Loucy (cell line): Measurements from ENCODE around the gene RNF224.

Experiments used
- CTCF ChIP-seq: fragments of 200-600 bp; sonication (generic); conservative IDR thresholded peaks from 2 replicates; pipeline ENCODE4 v1.5.1; 2014; ENCODE audit warnings: mild to moderate bottlenecking, antibody characterized with exemption, low read length
- EZH2phosphoT487 ChIP-seq: fragments of 200-600 bp; IDR thresholded peaks from 2 replicates; pipeline ENCODE4 v1.6.1; 2018; ENCODE audit warnings: antibody characterized with exemption, mild to moderate bottlenecking, moderate library complexity, borderline replicate concordance

- no peak for TF ChIP-seq CTCF
- no peak for TF ChIP-seq EZH2phosphoT487
Measured at GRCh38 chr9:137242269-137243203, 15.2 kb downstream of the RNF224 start.
